ENCODE results near the gene PLCG2.
"Not testable (repeated sequence)": the region's sequence is repeated elsewhere in the genome, so short reads cannot be mapped to it uniquely, and the experiment has no call there.

PLCG2 gene

DNA sequence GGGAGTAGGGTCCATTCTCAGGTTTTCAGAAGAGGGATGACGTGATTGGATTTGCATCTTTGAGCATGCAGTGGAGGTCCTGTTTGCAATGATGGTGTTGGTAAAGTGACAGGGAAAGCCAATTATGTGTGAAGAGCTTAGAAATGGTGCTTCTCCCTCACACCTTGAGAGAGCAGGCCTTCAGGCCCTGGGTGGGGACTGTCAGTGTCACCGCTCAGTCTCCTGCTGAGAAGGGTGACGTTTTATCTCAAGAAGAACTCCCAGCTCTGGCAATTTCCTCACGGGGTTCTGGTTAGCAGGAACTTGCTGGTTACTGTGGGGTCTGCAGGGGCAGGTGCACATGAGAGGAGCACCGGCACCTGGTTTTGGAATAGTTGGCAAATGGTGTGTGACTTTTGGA lies 11.2 kb downstream of the PLCG2 start:
- DNase-seq (ENCODE audit: low read depth), result no peak

DNA sequence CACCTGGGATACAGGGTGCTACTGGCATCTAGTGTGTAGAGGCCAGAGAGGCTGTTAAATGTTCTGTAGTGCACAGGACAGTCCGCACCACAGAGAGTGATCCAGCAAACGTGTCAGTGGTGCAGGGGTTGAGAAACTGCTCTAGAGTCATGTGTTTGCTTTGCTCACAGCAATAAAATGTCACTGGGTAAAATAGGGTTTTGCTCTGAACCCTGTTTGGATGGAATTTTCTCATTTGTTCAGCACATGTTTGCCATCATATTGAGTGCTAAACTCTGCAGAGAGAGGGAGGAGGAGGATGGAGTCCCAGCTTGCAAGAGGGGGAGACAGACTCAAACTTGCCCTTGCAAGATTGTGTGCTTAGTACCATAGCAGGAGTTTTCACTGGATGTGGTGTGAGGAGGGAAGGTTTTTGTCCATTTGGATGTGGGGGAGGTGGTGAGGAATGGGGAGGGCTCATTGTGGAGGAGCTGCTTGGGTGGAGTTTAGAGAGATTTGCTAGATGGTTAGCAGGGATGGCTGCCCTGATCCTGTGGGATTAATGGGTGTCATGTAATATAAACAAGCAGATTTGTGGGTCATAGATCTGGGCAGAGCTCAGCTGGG lies 11.8 kb downstream of the PLCG2 start:
- no peak for DNase-seq (ENCODE audit: low read depth)

DNA sequence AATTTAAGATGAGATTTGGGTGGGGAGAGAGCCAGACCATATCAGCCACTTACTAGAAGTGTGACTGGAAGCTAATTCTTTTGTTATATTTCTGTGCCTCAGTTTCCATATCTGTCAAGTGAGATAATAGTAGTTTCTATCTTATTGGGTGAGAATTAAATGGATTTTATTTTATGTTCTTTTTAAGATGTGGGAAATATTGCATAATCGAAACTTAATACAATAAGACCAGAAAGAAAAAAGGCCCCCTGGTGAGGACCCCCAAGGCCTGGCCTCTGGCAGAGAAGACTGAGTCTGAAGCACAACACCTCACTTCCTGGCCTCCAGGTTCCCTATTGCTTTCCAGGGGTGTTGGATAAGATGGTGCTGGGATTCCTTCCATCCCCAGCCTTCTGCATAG lies 13.7 kb downstream of the PLCG2 start:
- no peak for DNase-seq (ENCODE audit: low read depth)

DNA sequence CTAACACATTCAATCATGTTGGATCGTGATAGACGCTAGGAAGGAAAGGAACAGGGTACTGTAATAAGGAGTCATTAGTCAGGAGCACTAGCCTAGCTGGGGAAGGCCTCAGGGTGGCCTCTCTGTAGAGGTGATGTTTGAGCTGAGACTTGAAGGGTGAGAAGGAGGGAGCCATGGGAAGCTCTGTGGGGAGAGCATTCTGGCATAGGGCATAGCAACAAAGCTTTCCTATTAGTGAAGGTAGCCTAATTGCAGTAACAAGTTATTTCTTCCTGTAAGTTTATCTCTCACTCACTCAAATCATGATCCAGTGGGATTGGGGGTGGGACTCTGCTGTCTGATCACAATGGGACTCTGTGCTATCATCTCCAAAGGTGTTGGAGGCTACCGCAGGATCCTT lies 16.1 kb downstream of the PLCG2 start:
- no peak for DNase-seq (ENCODE audit: low read depth)

DNA sequence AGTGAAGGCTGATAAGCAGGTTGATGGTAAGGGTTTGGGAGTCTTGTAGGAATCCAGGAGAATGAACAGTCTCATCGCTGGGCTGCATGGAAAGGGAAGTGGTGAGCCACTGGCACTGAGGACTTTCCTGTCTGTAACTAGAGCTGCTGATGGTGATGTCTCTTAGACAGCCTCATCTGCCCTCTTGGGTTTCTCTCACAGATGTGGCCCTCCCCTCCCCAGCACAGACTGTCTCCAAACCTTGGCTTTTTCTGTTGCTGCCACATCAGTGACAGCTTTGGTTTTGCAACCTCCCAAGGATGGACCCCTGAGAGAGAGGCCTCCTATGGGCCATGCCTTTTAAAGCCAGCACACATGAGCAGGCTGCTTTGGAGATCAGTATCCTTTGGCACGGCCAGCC lies 16.9 kb downstream of the PLCG2 start:
- DNase-seq (ENCODE audit: low read depth), result no peak

DNA sequence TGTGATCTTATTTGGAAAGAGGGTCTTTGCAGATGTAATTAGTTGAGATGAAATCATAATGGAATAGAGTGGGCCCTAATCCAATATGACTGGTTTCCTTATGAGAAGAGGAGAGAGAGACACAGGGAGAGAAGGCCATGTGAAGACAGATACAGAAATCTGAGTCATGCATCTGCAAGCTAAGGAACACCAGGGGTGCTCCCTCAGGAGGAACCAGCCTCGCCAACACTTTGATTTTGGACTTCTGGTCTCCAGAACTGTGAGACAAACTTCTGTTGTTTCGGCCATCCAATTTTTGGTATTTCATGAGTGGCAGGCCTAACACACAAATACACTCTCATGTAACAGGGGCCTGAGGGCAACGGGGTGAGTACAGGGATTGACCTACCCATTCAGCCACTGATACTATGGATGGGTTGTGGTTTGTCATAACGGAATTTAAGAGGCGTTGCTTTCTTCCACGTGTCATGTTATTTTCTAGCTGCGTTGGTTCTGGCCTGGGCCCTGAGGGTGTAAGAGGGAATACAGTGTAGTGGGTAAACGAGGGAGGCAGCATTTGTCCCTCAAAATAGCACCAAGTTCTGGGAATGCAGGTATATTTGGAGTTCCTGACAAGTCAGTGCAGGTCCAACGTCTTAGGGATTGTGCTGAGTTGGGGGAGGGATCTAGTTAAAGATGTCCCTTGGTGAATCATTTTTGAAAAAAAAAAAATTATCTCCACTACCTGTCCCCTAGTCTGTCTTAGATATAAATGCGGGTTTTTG lies 17.7 kb downstream of the PLCG2 start:
- DNase-seq (ENCODE audit: low read depth), result no peak

DNA sequence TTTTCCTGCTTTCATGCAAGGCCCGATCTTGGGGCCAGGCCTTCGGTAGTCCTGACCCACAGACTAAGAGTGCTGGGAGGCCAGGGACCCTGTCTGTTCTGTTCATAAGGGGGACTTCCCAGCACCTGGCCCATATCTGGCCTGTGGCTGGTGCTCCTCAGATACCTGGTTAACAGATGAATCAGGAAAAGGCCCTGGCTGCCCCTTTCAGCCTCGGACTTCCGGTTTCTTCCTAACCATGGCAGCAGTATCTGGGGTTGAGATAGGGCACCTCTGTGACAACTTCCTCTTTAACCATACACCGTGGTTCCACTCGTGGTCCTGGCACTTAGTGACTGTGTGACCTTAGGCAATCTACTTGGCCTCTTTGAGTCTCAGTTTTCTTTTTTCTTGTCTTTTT lies 18.4 kb downstream of the PLCG2 start:
- no peak for DNase-seq (ENCODE audit: low read depth)

DNA sequence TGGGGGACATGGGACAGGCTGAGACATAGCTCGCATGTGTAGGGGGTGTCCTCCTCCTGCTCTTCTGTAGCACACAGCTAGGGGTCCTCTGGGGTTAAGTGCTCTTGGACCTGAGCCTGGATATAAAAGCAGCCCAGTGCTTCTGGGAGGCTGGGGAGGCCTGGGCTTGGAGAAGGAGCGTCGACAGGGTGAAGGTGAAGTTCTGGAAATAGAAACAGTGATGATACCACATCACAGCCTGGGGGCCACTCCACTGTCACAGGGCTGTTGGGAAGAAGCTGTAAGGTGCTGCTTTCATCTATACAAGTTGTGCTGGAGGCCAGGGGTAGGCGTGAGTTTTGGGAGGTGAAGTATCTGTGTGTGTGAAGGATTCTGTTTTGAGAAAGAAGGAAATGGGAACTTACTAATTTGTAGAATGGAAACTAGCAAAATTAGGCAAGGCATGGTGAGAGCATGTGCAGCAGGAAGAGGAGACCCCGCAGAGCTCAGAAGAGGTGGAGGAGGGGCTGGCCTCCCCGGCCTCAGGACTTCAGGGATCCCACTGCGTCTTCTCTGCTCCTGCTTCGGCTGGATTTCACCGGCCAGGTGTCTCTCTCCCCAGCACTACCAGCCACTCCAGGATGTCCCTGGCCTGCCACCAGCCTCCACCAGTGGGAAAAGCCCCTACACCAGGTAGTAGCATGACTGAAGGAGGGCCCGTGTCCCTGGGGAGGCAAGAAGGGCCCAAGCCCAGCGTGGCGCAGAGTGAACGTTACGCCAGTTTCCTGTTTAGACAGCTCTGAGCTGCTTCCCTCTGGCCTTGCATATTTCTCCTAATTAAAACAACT lies 19.4 kb downstream of the PLCG2 start:
- DNase-seq (ENCODE audit: low read depth), result no peak

DNA sequence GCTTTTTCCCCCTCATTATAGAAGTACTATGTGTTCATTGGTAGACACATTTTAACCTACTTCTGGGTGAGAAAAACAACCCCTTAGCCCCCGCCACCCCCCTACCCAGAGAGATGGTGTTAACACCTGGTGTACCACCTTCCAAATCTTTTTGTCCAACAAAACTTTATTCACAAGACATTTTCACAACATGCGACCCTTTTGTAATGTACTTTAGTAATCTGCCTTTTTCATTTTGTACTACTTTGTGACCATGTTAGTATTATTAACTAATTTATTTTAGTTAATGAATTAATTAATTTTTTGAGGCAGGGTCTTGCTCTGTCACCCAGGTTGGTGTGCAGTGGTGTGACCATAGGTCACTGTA lies 20.0 kb downstream of the PLCG2 start:
- no peak for DNase-seq (ENCODE audit: low read depth)

DNA sequence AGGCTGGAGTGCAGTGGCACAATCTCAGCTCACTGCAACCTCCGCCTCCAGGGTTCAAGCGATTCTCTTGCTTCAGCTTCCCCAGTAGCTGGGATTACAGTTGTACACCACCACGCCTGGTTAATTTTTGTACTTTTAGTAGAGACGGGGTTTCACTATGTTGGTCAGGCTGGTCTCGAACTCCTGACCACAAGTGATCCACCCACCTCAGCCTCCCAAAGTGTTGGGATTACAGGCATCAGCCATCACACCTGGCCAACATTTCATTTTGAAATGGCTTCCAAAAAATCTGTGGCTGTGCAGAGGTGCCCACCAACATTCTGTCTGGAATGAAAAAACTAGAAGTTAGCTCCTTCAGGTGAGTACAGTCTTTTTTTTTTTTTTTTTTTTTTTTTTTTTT lies 22.6 kb downstream of the PLCG2 start:
- DNase-seq (ENCODE audit: low read depth), result not testable (repeated sequence)

DNA sequence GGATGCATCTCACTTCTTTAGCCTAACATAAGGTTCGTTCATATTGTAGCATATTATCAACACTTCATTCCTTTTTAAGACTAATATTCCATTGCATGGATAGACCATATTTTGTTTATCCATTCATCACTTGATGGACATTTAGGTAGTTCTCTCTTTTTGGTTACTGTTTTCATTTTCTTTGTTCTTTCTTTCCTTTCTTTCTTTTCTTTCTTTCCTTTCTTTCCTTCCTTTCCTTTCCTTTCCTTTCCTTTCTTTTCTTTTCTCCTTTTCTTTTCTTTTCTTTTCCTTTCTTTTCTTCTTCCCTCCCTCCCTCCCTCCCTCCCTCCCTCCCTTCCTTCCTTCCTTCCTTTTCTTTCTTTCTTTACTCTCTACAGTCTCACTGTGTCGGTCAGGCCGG lies 24.2 kb downstream of the PLCG2 start:
- DNase-seq (ENCODE audit: low read depth), result no peak

DNA sequence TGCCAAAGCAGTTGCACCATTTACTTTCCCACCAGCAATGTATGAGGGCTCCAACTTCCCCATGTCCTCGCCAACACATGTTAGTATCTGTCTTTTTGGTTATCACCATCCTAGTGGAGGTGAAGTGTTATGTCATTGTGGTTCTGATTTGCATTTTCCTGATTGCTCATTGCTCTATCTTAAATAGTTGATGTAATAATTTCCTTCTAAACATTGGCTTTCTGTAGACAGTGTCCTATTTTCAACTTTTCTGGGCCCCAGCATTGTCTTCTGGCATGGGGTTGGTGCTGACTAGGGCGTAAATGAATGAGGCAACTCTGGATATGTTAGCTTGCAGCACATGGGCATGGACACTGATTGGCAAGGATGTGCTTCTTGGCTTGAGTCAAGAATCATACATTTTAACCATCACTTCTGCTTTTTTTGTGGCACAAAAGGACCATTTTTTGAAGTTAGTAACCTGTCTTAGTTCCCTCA lies 25.1 kb downstream of the PLCG2 start:
- no peak for DNase-seq (ENCODE audit: low read depth)

DNA sequence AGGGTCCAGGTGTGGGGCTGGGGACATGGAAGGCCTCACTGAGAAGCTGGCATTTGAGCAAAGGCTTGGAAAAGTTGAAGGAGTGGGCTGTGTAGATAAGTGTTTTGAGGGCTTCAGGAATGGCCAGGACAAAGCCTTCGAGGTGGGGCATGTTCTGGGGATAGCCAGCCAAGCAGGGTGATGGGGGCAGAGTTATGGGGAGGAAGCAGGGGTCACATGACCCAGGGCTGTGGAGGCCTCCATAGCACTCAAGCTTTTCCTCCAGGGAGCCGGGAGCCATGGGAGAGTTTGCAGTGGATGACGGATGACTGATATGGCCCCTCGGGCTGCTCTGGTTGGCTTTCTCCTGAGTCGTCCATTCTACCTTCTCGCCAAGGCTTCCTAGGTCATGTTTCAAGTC lies 27.6 kb downstream of the PLCG2 start:
- DNase-seq (ENCODE audit: low read depth), result no peak

DNA sequence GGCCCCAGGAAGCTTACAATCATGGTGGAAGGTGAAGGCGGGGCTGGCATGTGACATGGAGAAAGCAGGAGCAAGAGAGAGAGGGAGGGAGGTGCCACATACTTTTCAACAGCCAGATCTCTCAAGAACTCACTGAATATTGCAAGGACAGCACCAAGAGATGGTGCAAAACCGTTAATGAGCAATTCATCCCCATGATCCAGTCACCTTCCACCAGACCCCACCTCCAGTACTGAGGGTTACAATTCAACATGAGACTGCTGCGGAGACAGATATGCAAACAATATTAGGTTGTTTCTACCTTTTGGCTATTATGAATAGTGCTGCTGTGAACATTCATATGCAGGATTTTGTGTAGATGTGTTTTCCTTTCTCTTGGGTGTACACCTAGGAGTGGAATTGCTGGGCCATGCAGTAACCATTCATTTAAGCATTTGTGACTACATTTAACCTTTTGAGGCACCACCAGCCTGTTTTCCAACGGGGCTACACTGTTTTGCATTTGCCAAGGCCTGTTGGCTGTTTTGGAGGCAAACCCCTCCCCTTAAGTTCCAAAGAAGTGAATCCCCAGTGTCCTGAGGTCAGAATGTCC lies 28.8 kb downstream of the PLCG2 start:
- no peak for DNase-seq (ENCODE audit: low read depth)

DNA sequence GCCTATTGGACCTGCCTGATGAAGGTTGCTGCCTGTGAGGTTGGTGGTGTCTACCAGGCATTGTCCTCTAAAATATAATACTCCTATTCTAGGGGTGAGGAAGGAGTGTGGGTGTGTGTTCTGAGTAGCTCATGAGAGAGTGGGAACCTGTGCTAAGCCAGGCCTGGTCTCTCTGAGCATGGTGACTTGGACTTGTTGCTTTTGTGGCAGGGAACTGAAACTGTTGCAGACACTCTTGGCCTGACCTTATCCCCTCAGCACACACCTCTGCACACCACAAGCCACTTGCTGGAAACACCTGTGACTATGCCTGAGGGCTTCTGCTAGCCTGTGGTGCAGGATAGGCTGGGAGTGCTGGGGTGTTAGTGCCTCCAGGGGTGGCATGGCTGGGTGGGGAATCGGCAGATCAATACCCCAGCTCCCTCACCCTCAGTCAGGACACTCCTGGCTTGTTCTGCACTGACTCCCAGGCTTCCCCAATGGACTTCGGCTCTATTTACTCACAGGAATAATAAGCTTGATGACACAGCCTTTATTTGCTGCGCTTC lies 29.9 kb downstream of the PLCG2 start:
- no peak for DNase-seq (ENCODE audit: low read depth)

DNA sequence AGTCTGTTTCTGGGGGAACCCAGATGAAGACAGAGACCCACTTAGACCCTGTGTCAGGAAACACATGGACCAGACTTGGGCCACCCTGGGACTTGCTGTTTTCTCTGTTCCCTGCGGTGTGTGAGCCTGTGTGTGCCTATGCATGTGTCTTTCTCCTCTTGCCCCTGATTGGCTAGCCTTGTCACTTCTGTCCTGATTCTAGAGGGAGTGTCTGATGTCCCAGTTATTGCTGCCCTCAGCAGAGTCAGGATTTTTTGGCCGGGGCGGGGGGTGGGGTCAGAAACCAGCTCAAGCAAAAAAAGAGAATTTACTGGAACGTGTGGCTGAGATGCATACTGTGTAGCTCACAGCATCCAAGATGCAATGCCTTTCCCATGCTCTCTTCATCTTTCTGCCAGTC lies 30.5 kb downstream of the PLCG2 start:
- DNase-seq (ENCODE audit: low read depth), result no peak

DNA sequence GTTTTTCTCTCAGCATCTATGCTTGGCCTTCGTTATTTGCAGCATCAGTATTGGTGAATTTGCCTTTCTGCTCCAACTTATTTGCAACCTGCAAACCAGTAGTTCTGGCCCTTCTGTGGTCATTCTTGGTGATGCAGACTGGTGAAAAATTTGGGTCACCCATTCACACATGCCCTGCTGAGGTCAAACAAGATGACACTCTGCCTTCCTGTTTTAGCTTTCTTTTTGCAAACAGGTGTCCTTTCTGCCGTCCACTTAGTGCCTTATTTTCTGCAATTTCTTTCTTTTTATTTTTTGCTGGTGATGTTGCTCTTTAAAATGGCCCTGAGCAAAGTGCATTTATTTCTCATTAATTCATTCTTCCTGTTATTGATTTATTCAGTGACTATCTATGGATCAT lies 31.3 kb downstream of the PLCG2 start:
- DNase-seq (ENCODE audit: low read depth), result no peak

DNA sequence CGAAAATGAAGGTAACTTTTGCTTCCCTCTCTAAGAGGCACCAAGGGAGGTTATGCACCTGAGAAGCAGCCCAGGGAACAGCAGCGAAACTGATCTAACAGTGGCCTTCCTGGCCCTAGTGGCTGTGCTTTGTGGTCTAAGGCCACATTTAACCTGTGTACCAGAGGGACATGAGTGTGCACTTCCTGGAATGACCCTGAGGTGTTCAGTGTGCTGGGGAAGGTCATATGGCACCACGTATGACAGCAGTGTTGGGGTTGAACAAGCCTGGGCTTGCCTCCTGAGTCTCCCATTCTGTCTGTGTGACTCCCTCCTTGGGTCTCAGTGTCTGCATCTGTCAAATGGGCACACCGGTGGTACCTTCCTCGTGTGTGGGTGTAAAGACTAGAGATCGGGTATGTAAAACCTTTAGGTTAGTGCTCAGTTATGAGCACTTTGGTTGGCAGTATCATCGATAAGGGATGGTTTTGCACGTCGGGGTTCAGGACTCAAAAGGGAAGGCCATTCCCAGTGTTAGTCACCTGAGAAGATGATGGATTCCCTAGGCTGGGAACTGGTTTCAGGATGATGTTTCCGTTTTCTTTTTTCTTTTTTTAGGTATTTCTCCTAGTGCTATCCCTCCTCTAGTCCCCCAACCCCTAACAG lies 31.9 kb downstream of the PLCG2 start:
- DNase-seq (ENCODE audit: low read depth), result no peak

DNA sequence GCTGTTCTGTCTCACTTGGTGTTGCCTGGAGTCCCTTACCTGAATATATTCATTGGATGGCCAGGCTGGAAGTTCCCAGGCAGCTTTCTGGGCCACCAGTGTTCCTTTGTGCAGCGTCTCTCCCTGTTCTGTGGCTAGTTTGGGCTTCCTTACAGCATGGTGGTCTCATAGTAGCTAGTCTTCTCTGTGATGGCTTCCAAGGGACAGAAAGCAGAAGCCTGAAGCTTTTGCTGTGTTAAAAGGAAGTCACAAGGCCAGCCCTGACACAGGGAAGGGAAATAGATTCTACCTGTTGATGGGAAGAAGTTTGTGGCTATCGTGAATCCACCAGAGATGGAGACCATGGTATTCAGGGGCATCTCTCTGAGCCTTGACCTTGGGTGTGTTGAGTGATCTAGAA lies 34.6 kb downstream of the PLCG2 start:
- no peak for DNase-seq (ENCODE audit: low read depth)

DNA sequence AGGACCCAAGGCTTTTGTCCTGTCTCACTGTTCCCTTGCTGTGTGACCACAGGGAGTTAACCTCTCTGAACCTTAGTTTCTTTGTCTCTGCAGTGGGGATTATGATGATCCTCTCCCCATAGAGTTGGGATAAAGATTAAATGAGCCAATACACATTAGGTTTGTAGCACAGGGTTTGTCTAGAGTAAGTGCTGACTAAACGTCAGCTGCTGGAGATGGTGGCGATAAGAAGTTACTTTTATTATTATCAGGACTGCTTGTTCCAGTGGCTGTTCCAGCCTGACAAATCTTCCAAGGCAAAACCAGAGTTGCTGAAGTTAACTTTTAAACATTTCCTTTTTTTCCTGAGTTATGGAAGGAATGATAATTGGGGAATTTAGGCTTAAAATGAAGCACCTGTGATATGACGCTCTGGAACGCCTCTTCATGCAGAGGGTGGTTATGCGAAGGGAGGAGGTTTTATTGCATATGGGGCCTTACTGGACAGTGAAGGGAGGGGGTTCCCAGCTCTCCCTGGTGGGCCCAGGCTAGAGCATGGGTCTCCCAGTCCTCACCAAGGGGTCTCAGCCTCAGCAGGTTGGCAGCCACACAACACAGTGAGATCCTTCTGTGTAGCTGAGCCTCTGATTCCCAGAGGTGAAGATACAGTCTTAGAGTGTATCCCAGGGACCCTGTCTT lies 35.8 kb downstream of the PLCG2 start:
- DNase-seq (ENCODE audit: low read depth), result no peak

DNA sequence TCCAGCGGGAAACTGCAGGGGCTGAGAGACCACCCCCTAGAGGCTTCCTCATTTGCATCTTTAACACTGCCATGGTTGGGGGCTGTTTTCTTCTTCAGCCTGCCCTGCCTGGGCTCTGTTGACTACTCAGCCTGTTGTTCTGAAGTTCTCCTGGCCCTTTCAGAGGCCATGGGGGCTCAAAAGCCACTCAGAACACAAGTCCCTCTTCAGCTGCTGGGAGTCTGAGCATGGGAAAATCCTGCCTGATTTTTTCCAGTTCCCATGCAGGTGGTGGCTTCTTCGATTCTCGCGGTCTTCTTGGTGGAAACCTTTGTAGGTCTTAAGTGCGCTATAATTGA lies 36.3 kb downstream of the PLCG2 start:
- no peak for DNase-seq (ENCODE audit: low read depth)

DNA sequence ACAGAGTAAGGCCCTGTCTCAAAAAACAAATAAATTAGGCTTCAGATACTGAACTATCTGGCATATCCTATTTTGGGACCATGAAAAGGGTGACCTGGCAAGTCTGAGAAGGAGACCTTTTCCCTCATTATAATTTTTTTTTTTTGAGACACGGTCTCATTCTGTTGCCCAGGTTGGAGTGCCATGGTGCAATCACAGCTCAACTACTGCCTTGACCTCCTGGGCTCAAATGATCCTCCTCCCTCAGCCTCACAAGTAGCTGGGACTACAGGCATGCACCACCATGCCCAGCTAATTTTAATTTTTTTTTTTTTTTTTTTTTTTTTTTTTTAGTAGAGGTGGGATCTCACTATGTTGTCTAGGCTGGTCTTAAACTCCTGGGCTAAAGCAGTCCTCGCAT lies 37.3 kb downstream of the PLCG2 start:
- DNase-seq (ENCODE audit: low read depth), result no peak
